Measurements from ENCODE around the gene TDRD6. TPM values are rescaled to one million over a fixed set of nuclear protein-coding genes. Genes with fewer than 3 reads are reported as not detected.

The TDRD6 gene
- total RNA-seq, 1 experiment from 2014 or later, result not detected

DNA sequence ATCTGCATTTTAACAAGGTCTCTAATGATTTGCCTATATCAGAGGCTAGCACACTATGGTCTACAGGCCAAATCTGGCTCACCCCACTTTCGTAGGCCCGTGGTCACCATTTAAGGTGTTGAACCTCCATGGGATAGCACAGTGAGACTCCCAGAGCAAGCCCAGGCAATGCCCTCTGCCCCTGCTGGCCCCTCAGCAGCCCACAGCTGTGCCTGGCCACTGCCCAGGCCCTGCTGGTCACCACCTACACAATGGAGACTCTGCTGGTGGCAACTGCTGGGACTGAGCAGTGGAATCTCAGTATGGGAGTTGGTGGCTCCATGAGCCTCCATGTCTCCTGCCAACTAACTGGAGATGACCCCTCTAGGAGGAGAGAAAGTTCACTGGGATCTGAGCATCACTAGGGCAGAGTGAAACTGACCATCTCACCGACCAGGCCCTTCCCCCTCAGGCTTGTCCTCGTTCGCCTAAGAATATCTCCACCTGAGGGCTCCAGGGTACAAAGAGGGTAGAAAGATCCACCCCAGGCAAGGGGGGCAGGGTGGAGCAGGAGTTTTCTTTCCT, 61.3 kb downstream of the TDRD6 start:
- H3K27me3 ChIP-seq (ENCODE audit: control insufficient read depth, insufficient read depth, low read length), result no peaks in the 10 kb centered on the region
- POLR2A ChIA-PET, result no interaction called here
- BruUV-seq (replicated peaks), result no TSS peak
- CTCF ChIA-PET, result no interaction called here
- H3K36me3 ChIP-seq (ENCODE audit: control insufficient read depth, insufficient read depth, low read length), result no peaks in the 10 kb centered on the region
- intact Hi-C loops (cut with micrococcal nuclease; ENCODE audit: unreplicated experiment) (no loop called here), in situ Hi-C loops (cut with HindIII; ENCODE audit: low pct_unique_long_range_greater_than_20kb, low sequenced_read_pairs) (no loop called here)
- H3K27ac ChIP-seq (ENCODE audit: low read length), result no peak overlapping the region
- no peaks in the 10 kb centered on the region for H3K9me3 ChIP-seq (ENCODE audit: control insufficient read depth, insufficient read depth, low read depth, low read length)
- TF ChIP-seq POLR2AphosphoS5 (IDR thresholded peaks at IDR 0.05; ENCODE audit: low read depth, low read length), result no peak
- ATAC-seq (no peak), DNase-seq (ENCODE audit: low read depth, low spot score) (no peak)
- H3K4me3 ChIP-seq (ENCODE audit: low read depth in 2 of 2, low read length in 2 of 2), result no peak overlapping the region
- H3K4me1 ChIP-seq (ENCODE audit: control insufficient read depth, insufficient read depth, low read length), result no peaks in the 10 kb centered on the region

DNA sequence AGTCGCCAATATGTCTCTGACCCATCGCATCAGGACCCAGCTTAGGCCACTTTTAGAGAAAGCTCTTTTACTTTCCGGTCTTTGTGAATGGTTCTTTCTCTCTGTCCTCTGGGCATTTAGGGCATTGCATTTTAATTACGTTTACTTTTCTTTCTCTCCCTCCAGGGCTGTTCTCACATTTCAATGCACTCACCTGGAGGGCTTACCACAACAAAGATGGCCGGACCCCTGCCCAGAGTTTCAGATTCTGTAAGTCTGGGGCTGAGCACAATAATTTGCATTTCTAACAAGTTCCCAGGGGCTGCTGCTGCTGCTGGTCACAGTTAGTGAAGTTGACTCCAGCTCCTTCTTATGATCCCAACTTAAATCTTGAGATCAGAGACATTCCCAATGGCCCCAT, 62.0 kb downstream of the TDRD6 start:
- CTCF ChIA-PET, result no interaction called here
- in situ Hi-C loops (cut with HindIII; ENCODE audit: low pct_unique_long_range_greater_than_20kb, low sequenced_read_pairs), result no loop called here

DNA sequence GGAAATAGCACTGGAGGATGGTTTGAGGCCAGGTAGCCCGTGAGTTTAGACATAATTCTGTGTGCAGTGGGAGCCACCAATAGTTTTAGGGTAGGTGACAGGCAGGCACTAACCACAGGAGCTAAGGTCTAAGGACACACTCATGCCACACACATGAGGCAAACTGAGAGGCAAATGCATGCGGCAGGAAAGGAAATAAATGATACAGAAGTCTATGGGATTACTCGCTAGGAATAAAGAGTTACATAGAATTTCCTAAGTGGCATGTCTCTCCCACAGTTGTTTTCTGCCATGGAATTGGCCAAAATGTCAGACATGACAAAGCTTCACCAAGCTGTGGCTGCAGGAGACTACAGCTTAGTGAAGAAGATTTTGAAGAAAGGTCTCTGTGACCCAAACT, 64.0 kb downstream of the TDRD6 start:
- no peaks in the 10 kb centered on the region for H3K36me3 ChIP-seq (ENCODE audit: control insufficient read depth, insufficient read depth, low read length)
- no peak for DNase-seq (ENCODE audit: low read depth, low spot score)
- no peak overlapping the region for H3K27ac ChIP-seq (ENCODE audit: low read length)
- CTCF ChIA-PET, result no interaction called here
- H3K4me1 ChIP-seq (ENCODE audit: control insufficient read depth, insufficient read depth, low read length), result no peaks in the 10 kb centered on the region
- TF ChIP-seq, protein P1, sequence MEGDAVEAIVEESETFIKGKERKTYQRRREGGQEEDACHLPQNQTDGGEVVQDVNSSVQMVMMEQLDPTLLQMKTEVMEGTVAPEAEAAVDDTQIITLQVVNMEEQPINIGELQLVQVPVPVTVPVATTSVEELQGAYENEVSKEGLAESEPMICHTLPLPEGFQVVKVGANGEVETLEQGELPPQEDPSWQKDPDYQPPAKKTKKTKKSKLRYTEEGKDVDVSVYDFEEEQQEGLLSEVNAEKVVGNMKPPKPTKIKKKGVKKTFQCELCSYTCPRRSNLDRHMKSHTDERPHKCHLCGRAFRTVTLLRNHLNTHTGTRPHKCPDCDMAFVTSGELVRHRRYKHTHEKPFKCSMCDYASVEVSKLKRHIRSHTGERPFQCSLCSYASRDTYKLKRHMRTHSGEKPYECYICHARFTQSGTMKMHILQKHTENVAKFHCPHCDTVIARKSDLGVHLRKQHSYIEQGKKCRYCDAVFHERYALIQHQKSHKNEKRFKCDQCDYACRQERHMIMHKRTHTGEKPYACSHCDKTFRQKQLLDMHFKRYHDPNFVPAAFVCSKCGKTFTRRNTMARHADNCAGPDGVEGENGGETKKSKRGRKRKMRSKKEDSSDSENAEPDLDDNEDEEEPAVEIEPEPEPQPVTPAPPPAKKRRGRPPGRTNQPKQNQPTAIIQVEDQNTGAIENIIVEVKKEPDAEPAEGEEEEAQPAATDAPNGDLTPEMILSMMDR (IDR thresholded peaks at IDR 0.05), result no peak
- TF ChIP-seq POLR2AphosphoS5 (IDR thresholded peaks at IDR 0.05; ENCODE audit: low read depth, low read length) (no peak), TCF7L2 (IDR thresholded peaks at IDR 0.05; ENCODE audit: low read depth, low read length) (no peak), SIN3A (IDR thresholded peaks at IDR 0.05; ENCODE audit: borderline replicate concordance, insufficient read depth, low read depth, low read length) (no peak)
- TF ChIP-seq, protein P2, sequence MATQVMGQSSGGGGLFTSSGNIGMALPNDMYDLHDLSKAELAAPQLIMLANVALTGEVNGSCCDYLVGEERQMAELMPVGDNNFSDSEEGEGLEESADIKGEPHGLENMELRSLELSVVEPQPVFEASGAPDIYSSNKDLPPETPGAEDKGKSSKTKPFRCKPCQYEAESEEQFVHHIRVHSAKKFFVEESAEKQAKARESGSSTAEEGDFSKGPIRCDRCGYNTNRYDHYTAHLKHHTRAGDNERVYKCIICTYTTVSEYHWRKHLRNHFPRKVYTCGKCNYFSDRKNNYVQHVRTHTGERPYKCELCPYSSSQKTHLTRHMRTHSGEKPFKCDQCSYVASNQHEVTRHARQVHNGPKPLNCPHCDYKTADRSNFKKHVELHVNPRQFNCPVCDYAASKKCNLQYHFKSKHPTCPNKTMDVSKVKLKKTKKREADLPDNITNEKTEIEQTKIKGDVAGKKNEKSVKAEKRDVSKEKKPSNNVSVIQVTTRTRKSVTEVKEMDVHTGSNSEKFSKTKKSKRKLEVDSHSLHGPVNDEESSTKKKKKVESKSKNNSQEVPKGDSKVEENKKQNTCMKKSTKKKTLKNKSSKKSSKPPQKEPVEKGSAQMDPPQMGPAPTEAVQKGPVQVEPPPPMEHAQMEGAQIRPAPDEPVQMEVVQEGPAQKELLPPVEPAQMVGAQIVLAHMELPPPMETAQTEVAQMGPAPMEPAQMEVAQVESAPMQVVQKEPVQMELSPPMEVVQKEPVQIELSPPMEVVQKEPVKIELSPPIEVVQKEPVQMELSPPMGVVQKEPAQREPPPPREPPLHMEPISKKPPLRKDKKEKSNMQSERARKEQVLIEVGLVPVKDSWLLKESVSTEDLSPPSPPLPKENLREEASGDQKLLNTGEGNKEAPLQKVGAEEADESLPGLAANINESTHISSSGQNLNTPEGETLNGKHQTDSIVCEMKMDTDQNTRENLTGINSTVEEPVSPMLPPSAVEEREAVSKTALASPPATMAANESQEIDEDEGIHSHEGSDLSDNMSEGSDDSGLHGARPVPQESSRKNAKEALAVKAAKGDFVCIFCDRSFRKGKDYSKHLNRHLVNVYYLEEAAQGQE (IDR thresholded peaks at IDR 0.05; ENCODE audit: insufficient read depth in 1 of 2, low read depth in 2 of 2, low read length in 1 of 2), result no peak
- no TSS peak for BruUV-seq (replicated peaks)
- H3K4me3 ChIP-seq (ENCODE audit: low read depth in 2 of 2, low read length in 2 of 2), result no peak overlapping the region
- H3K9me3 ChIP-seq (ENCODE audit: control insufficient read depth, insufficient read depth, low read depth, low read length), result no peaks in the 10 kb centered on the region
- in situ Hi-C loops (cut with HindIII; ENCODE audit: low pct_unique_long_range_greater_than_20kb, low sequenced_read_pairs), result no loop called here
- intact Hi-C loops (cut with micrococcal nuclease; ENCODE audit: unreplicated experiment), result no loop called here
- no peak for ATAC-seq
- H3K27me3 ChIP-seq (ENCODE audit: control insufficient read depth, insufficient read depth, low read length), result no peaks in the 10 kb centered on the region; the same call in 1 of the 2 replicates
- POLR2A ChIA-PET, result no interaction called here

More for the DNA sequence above, 62.0 kb downstream of the TDRD6 start:
- Histone ChIP-seq H3K4me3 (ENCODE audit: low read depth in 2 of 2, low read length in 2 of 2) (no peak overlapping the region), H3K27ac (ENCODE audit: low read length) (no peak overlapping the region), H3K27me3 (ENCODE audit: control insufficient read depth, insufficient read depth, low read length) (no peaks in the 10 kb centered on the region; the same call in 1 of the 2 replicates), H3K4me1 (ENCODE audit: control insufficient read depth, insufficient read depth, low read length) (no peaks in the 10 kb centered on the region), H3K9me3 (ENCODE audit: control insufficient read depth, insufficient read depth, low read depth, low read length) (no peaks in the 10 kb centered on the region), H3K36me3 (ENCODE audit: control insufficient read depth, insufficient read depth, low read length) (no peaks in the 10 kb centered on the region)
- no TSS peak for BruUV-seq (replicated peaks)
- POLR2A ChIA-PET, result no interaction called here
- ATAC-seq (no peak), DNase-seq (ENCODE audit: low read depth, low spot score) (no peak)
- TF ChIP-seq TCF7L2 (IDR thresholded peaks at IDR 0.05; ENCODE audit: low read depth, low read length) (no peak), POLR2AphosphoS5 (IDR thresholded peaks at IDR 0.05; ENCODE audit: low read depth, low read length) (no peak), SIN3A (IDR thresholded peaks at IDR 0.05; ENCODE audit: borderline replicate concordance, insufficient read depth, low read depth, low read length) (no peak)
- TF ChIP-seq, protein P2 (IDR thresholded peaks at IDR 0.05; ENCODE audit: insufficient read depth in 1 of 2, low read depth in 2 of 2, low read length in 1 of 2), result no peak
- TF ChIP-seq, protein P1 (IDR thresholded peaks at IDR 0.05), result no peak
- intact Hi-C loops (cut with micrococcal nuclease; ENCODE audit: unreplicated experiment), result no loop called here

Measured in Panc1 (cell line).